Urinary bladder (tissue), 4 donors: ENCODE results near the gene SLC17A4. TPM values are rescaled to one million over a fixed set of nuclear protein-coding genes. Genes with fewer than 3 reads are reported as not detected.

ENCODE experiments used
- DNase-seq: peaks from one replicate; pipeline ENCODE4 v3.0.0-alpha.2; 2015; ENCODE audit errors: extremely low spot score
- H3K27ac ChIP-seq: one replicate; pipeline ENCODE4 v1.5.1; 2013; ENCODE audit warnings: low read depth, mild to moderate bottlenecking, moderate library complexity
- H3K36me3 ChIP-seq: one replicate; pipeline ENCODE4 v1.6.1; 2013; ENCODE audit warnings: mild to moderate bottlenecking, moderate library complexity; ENCODE audit not compliant: insufficient read depth
- H3K4me1 ChIP-seq: one replicate; pipeline ENCODE4 v1.6.1; 2013; ENCODE audit warnings: mild to moderate bottlenecking, moderate library complexity; ENCODE audit not compliant: insufficient read depth
- H3K4me3 ChIP-seq: one replicate; pipeline ENCODE4 v1.5.1; 2013; ENCODE audit warnings: low read depth, low read length
- WGBS: extraction: QIAGEN DNeasy Blood & Tissue Kit; methylation state at CpG from one replicate; pipeline ENCODE4 v1.1.7; 2013; 5-methylcytosine and 5-hydroxymethylcytosine counted together
- polyA plus RNA-seq: library from polyadenylated mRNA; stranded (reverse); fragments of 200-250 nt; gene quantifications from one replicate; pipeline ENCODE4 v1.2.3, GENCODE V29; 2013
- total RNA-seq: library from RNA; depleted of rRNA; stranded (reverse); fragments of >200 nt; gene quantifications from one replicate; pipeline ENCODE4 v1.2.3, GENCODE V29; 2014
- donor health status: healthy with polysubstance abuse.
- donor health status: healthy.

Gene SLC17A4
- total RNA-seq (not detected), polyA plus RNA-seq (0.01 TPM)

- no peak for DNase-seq
- H3K4me3 ChIP-seq = no peak within 1 kb of the TSS
- no peaks in the 10 kb centered on the region for H3K4me1 ChIP-seq
- H3K27ac ChIP-seq = no peak within 1 kb of the TSS
- H3K36me3 ChIP-seq = no peaks in the 10 kb centered on the region
Observed at GRCh38 chr6:25754535-25754934, at the start of gene SLC17A4. SLC17A4 (plus strand) TSS chr6:25754742; CDS start chr6:25761963, 7,221 bp downstream.

- no peak for DNase-seq
- 60% methylated on average over 6 of the region's 6 CpGs for WGBS
Observed at GRCh38 chr6:25706314-25707014, 48.1 kb upstream of the SLC17A4 start.

GRCh38 chr6:25709761-25710160 is 44.8 kb upstream of the SLC17A4 start:
- 90% methylated on average over 10 of the region's 10 CpGs for WGBS
- Histone ChIP-seq H3K27ac (no peak overlapping the region), H3K36me3 (no peaks in the 10 kb centered on the region), H3K4me3 (no peak overlapping the region), H3K4me1 (no peaks in the 10 kb centered on the region)
- DNase-seq = no peak

More at GRCh38 chr6:25706314-25707014, 48.1 kb upstream of the SLC17A4 start:
- H3K4me1 ChIP-seq = no peaks in the 10 kb centered on the region
- no peak overlapping the region for H3K4me3 ChIP-seq
- no peak overlapping the region for H3K27ac ChIP-seq
- H3K36me3 ChIP-seq = no peaks in the 10 kb centered on the region

- H3K36me3 ChIP-seq = no peaks in the 10 kb centered on the region
- no peaks in the 10 kb centered on the region for H3K4me1 ChIP-seq
- WGBS = 75% methylated on average over 14 of the region's 14 CpGs
- H3K4me3 ChIP-seq = no peak overlapping the region
- DNase-seq = no peak
- no peak overlapping the region for H3K27ac ChIP-seq
Observed at GRCh38 chr6:25710287-25710686, 44.3 kb upstream of the SLC17A4 start.

DNA sequence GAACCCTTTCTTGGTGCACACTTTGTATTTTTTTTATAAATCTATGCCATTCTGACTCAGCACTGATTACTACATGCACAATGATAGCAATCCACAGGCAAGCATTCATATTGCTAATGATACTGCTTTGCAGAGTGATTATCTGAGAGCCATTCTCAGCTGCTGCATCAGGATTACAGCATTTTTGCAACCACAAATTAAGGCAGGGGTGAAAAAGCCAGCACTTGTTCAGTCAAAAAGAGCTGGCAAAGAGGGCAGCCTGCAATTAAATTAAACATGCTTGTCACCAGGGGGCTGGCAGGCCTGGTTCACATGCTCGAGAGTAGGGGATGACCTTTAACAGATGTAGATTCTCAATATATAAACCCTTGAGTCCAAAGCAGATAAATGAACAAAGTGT is 40.7 kb upstream of the SLC17A4 start:
- 28% methylated on average over 1 of the region's 1 CpG for WGBS
- H3K4me3 ChIP-seq = no peak overlapping the region
- H3K27ac ChIP-seq = no peak overlapping the region
- no peaks in the 10 kb centered on the region for H3K4me1 ChIP-seq
- no peaks in the 10 kb centered on the region for H3K36me3 ChIP-seq
- no peak for DNase-seq

DNA sequence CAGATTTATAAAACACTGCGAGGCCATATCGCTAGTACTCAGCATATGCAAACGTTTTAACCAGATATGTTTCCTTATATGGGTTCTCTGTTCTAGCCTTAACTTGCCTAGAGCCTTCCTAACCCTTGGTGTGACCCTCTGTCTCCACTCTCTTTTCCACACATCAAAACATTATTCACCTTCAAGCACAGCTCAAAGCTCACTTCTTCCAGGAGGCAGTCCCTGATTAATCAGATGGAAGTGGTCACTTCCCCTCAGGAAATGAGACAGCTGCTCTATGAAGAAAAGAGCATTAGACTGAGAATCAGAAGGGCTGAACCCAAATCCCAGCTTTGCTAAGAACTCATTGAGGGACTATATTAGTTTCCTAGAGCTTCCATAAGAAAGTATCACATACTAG is 39.8 kb upstream of the SLC17A4 start:
- Histone ChIP-seq H3K36me3 (no peaks in the 10 kb centered on the region), H3K27ac (no peak overlapping the region), H3K4me1 (no peaks in the 10 kb centered on the region), H3K4me3 (no peak overlapping the region)
- DNase-seq = no peak
- 30% methylated on average over 3 of the region's 3 CpGs for WGBS

DNA sequence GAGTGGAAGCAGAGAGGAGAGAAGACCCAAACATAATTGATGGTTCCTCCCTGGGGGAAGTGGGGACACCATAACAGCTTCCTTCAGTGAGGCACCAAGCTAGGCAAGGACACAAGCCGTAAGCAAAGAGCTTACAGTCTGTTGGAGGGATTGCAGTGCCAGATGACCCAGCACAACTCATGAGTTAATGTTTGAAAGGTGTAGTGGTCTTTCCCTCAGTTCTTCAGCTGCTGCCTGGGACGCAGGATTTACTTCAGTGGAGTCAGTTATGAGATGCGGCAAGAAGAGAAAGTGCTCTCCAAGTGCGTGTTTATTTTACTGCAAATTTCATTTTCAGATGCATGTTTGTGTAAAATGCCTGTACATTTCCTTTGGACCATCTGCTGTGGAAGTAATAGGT is 38.7 kb upstream of the SLC17A4 start:
- H3K36me3 ChIP-seq = no peaks in the 10 kb centered on the region
- DNase-seq = no peak
- H3K4me3 ChIP-seq = no peak overlapping the region
- H3K27ac ChIP-seq = no peak overlapping the region
- no peaks in the 10 kb centered on the region for H3K4me1 ChIP-seq
- WGBS = 56% methylated on average over 4 of the region's 4 CpGs

DNA sequence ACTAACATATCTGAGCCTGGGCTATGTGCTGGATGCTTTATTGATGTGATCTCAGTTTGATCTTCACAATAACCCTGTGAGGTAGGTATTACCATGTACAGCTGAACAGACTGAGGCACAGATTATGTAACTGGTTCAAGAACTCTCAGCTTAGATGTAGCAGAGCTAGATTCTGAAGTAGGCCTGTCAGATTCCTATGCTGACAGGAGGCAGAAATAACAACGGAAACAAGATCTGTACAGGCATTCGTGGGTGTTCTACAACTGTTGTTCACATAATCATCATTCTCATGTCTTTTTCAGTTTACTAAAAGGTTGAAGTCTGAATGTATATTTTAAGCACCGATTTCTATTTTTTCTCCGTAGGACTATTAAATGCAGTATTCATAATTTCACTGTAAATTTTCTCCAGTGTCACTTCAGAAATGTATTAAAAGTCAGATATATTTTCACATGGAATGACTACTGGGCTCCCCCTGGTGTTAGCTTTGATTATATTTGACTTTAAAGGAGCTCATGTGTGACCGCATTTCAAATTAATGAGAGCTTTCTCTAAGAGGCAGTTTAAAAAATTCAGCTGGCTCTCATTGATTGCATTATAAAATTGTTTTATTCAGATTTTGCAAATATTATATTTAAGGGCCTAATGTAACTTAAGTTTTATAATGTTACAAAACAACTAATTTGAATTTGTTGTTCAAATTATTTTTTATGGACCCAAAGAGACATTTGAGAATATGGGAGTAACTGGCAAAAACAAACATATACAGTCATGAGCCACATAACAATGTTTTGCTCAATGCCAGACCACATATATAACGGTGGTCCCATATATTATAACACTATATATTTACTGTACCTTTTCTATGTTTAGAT is 36.4 kb upstream of the SLC17A4 start:
- H3K36me3 ChIP-seq = no peaks in the 10 kb centered on the region

GRCh38 chr6:25726122-25726911 is 28.2 kb upstream of the SLC17A4 start:
- Histone ChIP-seq H3K27ac (no peak overlapping the region), H3K4me3 (no peak overlapping the region), H3K4me1 (no peaks in the 10 kb centered on the region), H3K36me3 (no peaks in the 10 kb centered on the region)
- 92% methylated on average over 37 of the region's 37 CpGs for WGBS
- no peak for DNase-seq

More for the DNA sequence above, 36.4 kb upstream of the SLC17A4 start:
- H3K4me3 ChIP-seq = no peak overlapping the region
- 50% methylated on average over 6 of the region's 6 CpGs for WGBS
- no peak for DNase-seq
- no peaks in the 10 kb centered on the region for H3K4me1 ChIP-seq
- no peak overlapping the region for H3K27ac ChIP-seq

- Histone ChIP-seq H3K36me3 (no peaks in the 10 kb centered on the region), H3K4me3 (no peak overlapping the region), H3K4me1 (no peaks in the 10 kb centered on the region), H3K27ac (no peak overlapping the region)
- 86% methylated on average over 14 of the region's 14 CpGs for WGBS
- no peak for DNase-seq
Observed at GRCh38 chr6:25727028-25727427, 27.5 kb upstream of the SLC17A4 start.

DNA sequence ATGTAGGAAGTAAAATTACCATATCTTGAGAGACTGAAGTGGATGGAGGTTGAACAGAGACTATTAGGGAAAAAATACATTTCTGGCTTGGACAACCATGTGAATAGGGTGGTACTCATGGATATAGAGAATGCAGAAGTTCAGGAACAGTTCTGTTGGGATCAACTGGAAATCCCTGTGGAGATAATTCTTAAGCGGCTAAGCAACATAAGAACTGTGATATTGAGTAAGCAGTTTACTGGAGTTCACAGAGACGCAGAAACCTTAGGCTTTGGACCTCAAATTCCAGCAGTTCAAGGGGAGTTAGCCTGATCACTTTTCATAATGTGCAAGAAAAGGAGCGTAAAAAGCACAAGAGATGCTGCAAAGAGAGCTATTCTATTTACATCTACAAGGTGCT is 23.6 kb upstream of the SLC17A4 start:
- H3K4me3 ChIP-seq = no peak overlapping the region
- 71% methylated on average over 3 of the region's 3 CpGs for WGBS
- no peaks in the 10 kb centered on the region for H3K36me3 ChIP-seq
- H3K4me1 ChIP-seq = no peaks in the 10 kb centered on the region
- H3K27ac ChIP-seq = no peak overlapping the region
- no peak for DNase-seq

DNA sequence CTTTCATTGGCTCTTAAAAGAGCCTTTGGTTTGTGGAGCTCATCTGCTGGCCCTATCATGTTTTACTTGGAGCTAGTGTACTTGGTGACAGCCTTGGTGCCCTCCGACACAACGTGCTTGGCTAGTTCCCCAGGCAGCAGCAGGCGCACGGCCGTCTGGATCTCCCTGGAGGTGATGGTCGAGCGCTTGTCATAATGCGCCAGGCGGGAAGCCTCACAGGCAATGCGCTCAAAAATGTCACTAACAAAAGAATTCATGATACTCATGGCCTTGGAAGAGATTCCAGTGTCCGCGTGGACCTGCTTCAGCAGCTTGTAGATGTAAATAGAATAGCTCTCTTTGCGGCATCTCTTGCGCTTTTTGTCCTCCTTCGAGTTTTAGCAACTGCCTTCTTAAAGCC is 22.8 kb upstream of the SLC17A4 start:
- Histone ChIP-seq H3K4me1 (no peaks in the 10 kb centered on the region), H3K4me3 (no peak overlapping the region), H3K27ac (no peak overlapping the region), H3K36me3 (no peaks in the 10 kb centered on the region)
- DNase-seq = no peak
- 68% methylated on average over 15 of the region's 15 CpGs for WGBS

DNA sequence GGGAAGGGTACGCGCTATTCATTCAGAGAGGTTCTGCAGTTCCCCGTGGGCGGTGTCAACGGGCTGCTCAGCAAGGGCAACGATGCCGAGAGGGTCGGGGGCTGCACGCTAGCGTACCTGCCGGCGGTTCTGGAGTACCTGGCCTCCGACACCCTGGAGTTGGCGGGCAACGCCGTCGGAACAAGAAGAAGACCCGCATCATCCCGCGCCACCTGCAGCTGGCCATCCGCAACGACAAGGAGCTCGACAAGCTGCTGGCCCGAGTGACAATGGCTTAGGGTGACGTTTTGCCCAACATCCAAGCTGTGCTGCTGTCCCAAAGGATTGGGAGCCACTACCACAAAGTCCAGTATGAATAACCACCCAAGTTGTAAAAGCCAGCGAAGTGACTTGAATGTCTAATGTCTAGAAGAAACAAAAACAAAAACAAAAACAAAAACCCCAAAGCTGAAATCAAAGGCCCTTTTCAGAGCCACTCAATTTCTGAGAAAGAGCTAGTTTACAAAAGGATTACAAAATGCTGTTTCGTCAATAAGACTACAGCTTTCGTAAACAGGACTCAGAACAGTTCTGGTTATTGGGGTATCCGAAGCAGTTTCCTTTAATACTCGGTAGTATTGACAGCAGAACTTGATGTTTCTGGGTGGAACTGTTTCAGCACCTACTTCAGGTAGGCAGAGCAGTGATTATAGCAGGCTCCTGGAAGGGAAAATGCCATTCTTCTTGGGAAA is 21.9 kb upstream of the SLC17A4 start:
- 49% methylated on average over 30 of the region's 30 CpGs for WGBS
- no peak for DNase-seq
- no peaks in the 10 kb centered on the region for H3K36me3 ChIP-seq
- no peak overlapping the region for H3K4me3 ChIP-seq
- H3K4me1 ChIP-seq = no peaks in the 10 kb centered on the region
- H3K27ac ChIP-seq = no peak overlapping the region
